HCT116 (cell line): ENCODE measurements around the gene AFAP1L2.

ENCODE experiments used
- CBX3 ChIP-seq: IDR thresholded peaks from 2 replicates; pipeline ENCODE4 v1.6.1; 2012; ENCODE audit warnings: low read depth
- EGR1 ChIP-seq: IDR thresholded peaks from 2 replicates; pipeline ENCODE4 v1.6.1; 2012; ENCODE audit warnings: low read depth
- EZH2phosphoT487 ChIP-seq: fragments of 200-600 bp; IDR thresholded peaks from 2 replicates; pipeline ENCODE4 v1.6.1; 2018; ENCODE audit warnings: antibody characterized with exemption, borderline replicate concordance
- FOSL1 ChIP-seq: IDR thresholded peaks from 2 replicates; pipeline ENCODE4 v1.6.1; 2012; ENCODE audit warnings: low read depth
- POLR2A ChIP-seq: IDR thresholded peaks from 2 replicates; pipeline ENCODE4 v1.7.0; 2011; ENCODE audit warnings: borderline replicate concordance; ENCODE audit not compliant: insufficient read depth, insufficient read length; ENCODE audit errors: extremely low read depth
- POLR2AphosphoS5 ChIP-seq: IDR thresholded peaks from 2 replicates; pipeline ENCODE4 v1.6.1; 2011; ENCODE audit warnings: mild to moderate bottlenecking, low read depth, low read length, moderate library complexity
- RAD21 ChIP-seq: IDR thresholded peaks from 2 replicates; pipeline ENCODE4 v1.6.1; 2012; ENCODE audit warnings: low read depth, mild to moderate bottlenecking
- SIN3A ChIP-seq: IDR thresholded peaks from 2 replicates; pipeline ENCODE4 v1.6.1; 2012; ENCODE audit warnings: low read depth
- YY1 ChIP-seq: IDR thresholded peaks from 2 replicates; pipeline ENCODE4 v1.6.1; 2011; ENCODE audit warnings: low read length, low read depth, moderate library complexity, mild to moderate bottlenecking; ENCODE audit not compliant: insufficient replicate concordance; ENCODE audit errors: extremely low read depth
- ZFX ChIP-seq: fragments of 450-650 bp; IDR thresholded peaks from 2 replicates; pipeline ENCODE4 v1.6.1; 2017
- ZNF274 ChIP-seq: fragments of 200-500 bp; sonication (Bioruptor generic); IDR thresholded peaks from 2 replicates; pipeline ENCODE4 v1.6.1; 2014; ENCODE audit warnings: mild to moderate bottlenecking, low read depth, low read length, inconsistent platforms
- TF ChIP-seq, protein P1 (sequence below), 3 experiments: fragments of 200-600 bp in 1 of 3; sonication (generic) in 1 of 3; IDR thresholded peaks in 2 of 3; conservative IDR thresholded peaks in 1 of 3; 2 replicates each; pipeline ENCODE4 v1.5.1; 2012 to 2017; ENCODE audit warnings: low read depth in 2 of 3, low read length in 2 of 3, antibody characterized with exemption in 1 of 3, borderline replicate concordance in 1 of 3, control low read depth in 1 of 3, mild to moderate bottlenecking in 1 of 3, mixed read lengths in 1 of 3, mixed run types in 1 of 3, moderate library complexity in 1 of 3; ENCODE audit not compliant: insufficient read depth in 1 of 3
- TF ChIP-seq, protein P2 (sequence below): IDR thresholded peaks from 2 replicates; pipeline ENCODE4 v1.6.1; 2011; ENCODE audit warnings: mild to moderate bottlenecking, low read length, moderate library complexity; ENCODE audit not compliant: insufficient replicate concordance; ENCODE audit errors: extremely low read depth

DNA sequence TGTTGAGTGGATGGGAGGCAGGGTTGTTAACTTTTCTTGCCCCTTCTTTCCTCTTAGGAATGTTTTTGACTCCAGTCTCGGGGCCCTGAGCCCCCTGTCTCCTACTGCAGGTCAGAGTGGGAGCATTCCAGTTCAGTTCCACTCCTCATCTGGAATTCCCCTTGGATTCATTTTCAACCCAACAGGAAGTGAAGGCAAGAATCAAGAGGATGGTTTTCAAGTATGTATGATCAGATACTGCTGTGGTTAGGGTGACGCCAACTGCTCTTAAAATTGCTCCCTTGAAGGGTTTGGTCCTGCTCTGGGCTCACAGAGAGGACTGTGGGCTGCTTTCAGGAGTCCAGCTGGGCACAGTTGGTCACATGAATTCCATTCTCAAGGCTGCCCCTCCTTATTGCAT lies 143.2 kb downstream of the AFAP1L2 start:
- TF ChIP-seq, protein P1, sequence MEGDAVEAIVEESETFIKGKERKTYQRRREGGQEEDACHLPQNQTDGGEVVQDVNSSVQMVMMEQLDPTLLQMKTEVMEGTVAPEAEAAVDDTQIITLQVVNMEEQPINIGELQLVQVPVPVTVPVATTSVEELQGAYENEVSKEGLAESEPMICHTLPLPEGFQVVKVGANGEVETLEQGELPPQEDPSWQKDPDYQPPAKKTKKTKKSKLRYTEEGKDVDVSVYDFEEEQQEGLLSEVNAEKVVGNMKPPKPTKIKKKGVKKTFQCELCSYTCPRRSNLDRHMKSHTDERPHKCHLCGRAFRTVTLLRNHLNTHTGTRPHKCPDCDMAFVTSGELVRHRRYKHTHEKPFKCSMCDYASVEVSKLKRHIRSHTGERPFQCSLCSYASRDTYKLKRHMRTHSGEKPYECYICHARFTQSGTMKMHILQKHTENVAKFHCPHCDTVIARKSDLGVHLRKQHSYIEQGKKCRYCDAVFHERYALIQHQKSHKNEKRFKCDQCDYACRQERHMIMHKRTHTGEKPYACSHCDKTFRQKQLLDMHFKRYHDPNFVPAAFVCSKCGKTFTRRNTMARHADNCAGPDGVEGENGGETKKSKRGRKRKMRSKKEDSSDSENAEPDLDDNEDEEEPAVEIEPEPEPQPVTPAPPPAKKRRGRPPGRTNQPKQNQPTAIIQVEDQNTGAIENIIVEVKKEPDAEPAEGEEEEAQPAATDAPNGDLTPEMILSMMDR (IDR thresholded peaks at IDR 0.05 in 2 of 3, conservative IDR thresholded peaks at IDR 0.05 in 1 of 3; ENCODE audit: borderline replicate concordance in 1 of 3, insufficient read depth in 1 of 3, low read depth in 2 of 3, low read length in 2 of 3), result no peak
- TF ChIP-seq YY1 (no peak), SIN3A (no peak), CBX3 (no peak), POLR2A (no peak), RAD21 (no peak), ZNF274 (no peak), POLR2AphosphoS5 (no peak), EZH2phosphoT487 (no peak), FOSL1 (no peak), EGR1 (no peak), ZFX (no peak)
- TF ChIP-seq, protein P2, sequence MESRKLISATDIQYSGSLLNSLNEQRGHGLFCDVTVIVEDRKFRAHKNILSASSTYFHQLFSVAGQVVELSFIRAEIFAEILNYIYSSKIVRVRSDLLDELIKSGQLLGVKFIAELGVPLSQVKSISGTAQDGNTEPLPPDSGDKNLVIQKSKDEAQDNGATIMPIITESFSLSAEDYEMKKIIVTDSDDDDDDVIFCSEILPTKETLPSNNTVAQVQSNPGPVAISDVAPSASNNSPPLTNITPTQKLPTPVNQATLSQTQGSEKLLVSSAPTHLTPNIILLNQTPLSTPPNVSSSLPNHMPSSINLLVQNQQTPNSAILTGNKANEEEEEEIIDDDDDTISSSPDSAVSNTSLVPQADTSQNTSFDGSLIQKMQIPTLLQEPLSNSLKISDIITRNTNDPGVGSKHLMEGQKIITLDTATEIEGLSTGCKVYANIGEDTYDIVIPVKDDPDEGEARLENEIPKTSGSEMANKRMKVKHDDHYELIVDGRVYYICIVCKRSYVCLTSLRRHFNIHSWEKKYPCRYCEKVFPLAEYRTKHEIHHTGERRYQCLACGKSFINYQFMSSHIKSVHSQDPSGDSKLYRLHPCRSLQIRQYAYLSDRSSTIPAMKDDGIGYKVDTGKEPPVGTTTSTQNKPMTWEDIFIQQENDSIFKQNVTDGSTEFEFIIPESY, result no peak
